SKM-1 (cell line): ENCODE measurements around the gene TRMO.
"Not testable (repeated sequence)": the region's sequence is repeated elsewhere in the genome, so short reads cannot be mapped to it uniquely, and the experiment has no call there.

Experiments used
- DNase-seq: peaks from one replicate; lab custom pipeline; 2025; ENCODE audit not compliant: unreplicated experiment; lab: John Stamatoyannopoulos, UW

Gene TRMO

GRCh38 chr9:97921959-97922724, at the start of gene TRMO:
Gene TRMO (minus strand): TSS chr9:97922500. CDS start chr9:97922493, 7 bp downstream.
- peak; percentile 67 for DNase-seq

- no peak for DNase-seq
Measured at GRCh38 chr9:97970165-97970564, 47.9 kb upstream of the TRMO start.

GRCh38 chr9:97969014-97969413, 46.7 kb upstream of the TRMO start:
- no peak for DNase-seq

- no peak for DNase-seq
Measured at GRCh38 chr9:97966493-97966892, 44.2 kb upstream of the TRMO start.

GRCh38 chr9:97964901-97965300, 42.6 kb upstream of the TRMO start:
- DNase-seq, result no peak

- no peak for DNase-seq
Measured at GRCh38 chr9:97963232-97963631, 40.9 kb upstream of the TRMO start.

GRCh38 chr9:97962575-97962974, 40.3 kb upstream of the TRMO start:
- DNase-seq, result no peak

GRCh38 chr9:97962136-97962535, 39.8 kb upstream of the TRMO start:
- no peak for DNase-seq

GRCh38 chr9:97961361-97961760, 39.1 kb upstream of the TRMO start:
- DNase-seq, result no peak

GRCh38 chr9:97960678-97961328, 38.5 kb upstream of the TRMO start:
- DNase-seq, result not testable (repeated sequence)

- DNase-seq, result no peak
Measured at GRCh38 chr9:97959585-97959984, 37.3 kb upstream of the TRMO start.

- no peak for DNase-seq
Measured at GRCh38 chr9:97958812-97959511, 36.7 kb upstream of the TRMO start.

GRCh38 chr9:97956331-97956730, 34.0 kb upstream of the TRMO start:
- DNase-seq, result no peak

GRCh38 chr9:97954550-97954989, 32.3 kb upstream of the TRMO start:
- peak; percentile 25 for DNase-seq

GRCh38 chr9:97950873-97951272, 28.6 kb upstream of the TRMO start:
- not testable (repeated sequence) for DNase-seq

- not testable (repeated sequence) for DNase-seq
Measured at GRCh38 chr9:97947094-97947493, 24.8 kb upstream of the TRMO start.

- not testable (repeated sequence) for DNase-seq
Measured at GRCh38 chr9:97945470-97945869, 23.2 kb upstream of the TRMO start.

- no peak for DNase-seq
Measured at GRCh38 chr9:97944612-97945011, 22.3 kb upstream of the TRMO start.

GRCh38 chr9:97943308-97943855, 21.1 kb upstream of the TRMO start:
- no peak for DNase-seq

- DNase-seq, result no peak
Measured at GRCh38 chr9:97941323-97941722, 19.0 kb upstream of the TRMO start.

- DNase-seq, result no peak
Measured at GRCh38 chr9:97940741-97941140, 18.4 kb upstream of the TRMO start.

- DNase-seq, result no peak
Measured at GRCh38 chr9:97940233-97940632, 17.9 kb upstream of the TRMO start.
